GM18511 (cell line): Measurements from ENCODE around the gene PAPPA.

ENCODE experiments used
- ATAC-seq: cut with Tn5 transposase; IDR thresholded peaks from one replicate; pipeline ENCODE4 v1.9.1; 2021; ENCODE audit warnings: mild to moderate bottlenecking, moderate library complexity; ENCODE audit not compliant: unreplicated experiment

The PAPPA gene

DNA sequence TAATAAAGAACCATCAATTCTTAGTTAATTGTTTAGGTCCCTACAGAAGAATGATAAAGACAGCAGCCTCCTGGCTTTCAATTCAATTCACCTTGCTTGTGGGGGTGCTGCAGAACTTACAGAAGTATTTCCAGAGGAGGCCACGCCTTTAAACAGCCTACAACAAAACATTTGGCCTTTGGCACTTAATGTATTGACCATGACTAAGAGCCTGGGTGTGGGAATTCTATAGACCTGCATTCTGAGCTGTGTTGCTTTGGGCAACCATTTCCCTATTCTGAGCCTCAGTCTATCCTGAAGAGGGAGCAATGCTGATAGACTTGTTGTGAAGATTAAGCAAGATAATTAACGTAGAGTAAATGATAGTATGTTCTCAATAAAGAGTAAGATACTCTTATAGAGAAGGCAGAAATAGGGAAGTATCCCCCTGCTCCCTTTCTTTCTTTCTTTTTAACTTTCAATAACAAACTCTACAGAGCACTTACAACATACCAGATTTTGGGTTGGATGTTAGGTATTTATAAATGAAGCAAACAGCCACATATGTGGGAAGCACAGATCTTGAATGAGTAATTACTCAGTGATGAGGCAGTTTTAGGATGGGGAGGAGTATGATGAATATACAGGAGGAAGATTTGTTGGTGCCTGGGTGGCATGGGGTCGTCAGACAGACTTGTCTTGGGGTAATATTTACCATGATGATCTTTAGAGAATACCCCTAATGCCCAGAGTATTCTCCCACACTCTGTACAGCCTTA lies 28.4 kb downstream of the PAPPA start:
- no peak for ATAC-seq

DNA sequence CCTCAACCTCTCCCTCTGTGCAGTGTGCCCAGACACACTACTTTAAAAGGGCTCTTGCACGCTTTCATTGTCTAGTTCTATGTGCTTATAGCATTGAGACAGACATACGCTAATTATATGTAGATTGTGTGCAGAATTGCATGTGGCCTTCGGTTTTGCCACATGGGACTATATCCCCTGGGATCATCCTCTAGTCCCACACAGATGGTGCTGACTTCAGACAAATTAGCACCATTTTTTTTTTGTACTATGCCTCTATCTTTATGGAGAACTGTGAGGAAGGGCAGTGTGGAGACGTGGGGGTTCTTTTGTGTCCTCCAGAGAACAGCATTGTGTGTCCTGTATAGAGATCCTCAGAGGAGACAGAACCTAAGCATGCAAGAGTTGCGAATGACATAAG lies 29.3 kb downstream of the PAPPA start:
- ATAC-seq, result no peak

DNA sequence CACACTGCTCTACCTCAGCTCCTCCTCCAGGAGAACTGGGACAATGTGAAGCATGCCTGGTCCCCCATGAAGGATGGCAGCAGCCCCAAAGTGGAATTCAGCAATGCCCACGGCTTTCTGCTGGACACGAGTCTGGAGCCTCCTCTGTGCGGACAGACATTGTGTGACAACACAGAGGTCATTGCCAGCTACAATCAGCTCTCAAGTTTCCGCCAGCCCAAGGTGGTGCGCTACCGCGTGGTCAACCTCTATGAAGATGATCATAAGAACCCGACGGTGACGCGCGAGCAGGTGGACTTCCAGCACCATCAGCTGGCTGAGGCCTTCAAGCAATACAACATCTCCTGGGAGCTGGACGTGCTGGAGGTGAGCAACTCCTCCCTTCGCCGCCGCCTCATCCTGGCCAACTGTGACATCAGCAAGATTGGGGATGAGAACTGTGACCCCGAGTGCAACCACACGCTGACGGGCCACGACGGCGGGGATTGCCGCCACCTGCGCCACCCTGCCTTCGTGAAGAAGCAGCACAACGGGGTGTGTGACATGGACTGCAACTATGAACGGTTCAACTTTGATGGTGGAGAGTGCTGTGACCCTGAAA lies 34.1 kb downstream of the PAPPA start:
- ATAC-seq, result no peak

DNA sequence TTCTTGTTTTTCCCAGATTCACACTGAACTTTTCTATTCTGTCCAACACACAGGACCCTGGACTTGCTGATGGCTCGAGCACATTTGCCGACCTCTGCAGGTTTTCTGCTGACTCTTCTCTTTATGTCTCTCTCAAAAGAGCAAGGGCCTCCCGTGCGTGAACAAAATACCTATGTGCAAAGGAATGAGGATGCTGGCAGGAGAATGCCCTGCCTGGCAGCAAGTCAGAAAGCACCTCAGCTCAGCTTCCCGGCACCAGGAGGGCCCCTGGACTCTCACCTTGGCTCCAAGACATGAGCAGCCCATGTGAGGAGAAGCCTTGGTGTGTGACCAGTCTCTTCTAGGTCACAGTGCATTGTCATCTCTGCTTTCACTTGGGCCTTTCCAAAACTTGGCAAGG lies 36.1 kb downstream of the PAPPA start:
- no peak for ATAC-seq

GRCh38 chr9:116190637-116191396 lies 37.2 kb downstream of the PAPPA start:
- ATAC-seq, result no peak

DNA sequence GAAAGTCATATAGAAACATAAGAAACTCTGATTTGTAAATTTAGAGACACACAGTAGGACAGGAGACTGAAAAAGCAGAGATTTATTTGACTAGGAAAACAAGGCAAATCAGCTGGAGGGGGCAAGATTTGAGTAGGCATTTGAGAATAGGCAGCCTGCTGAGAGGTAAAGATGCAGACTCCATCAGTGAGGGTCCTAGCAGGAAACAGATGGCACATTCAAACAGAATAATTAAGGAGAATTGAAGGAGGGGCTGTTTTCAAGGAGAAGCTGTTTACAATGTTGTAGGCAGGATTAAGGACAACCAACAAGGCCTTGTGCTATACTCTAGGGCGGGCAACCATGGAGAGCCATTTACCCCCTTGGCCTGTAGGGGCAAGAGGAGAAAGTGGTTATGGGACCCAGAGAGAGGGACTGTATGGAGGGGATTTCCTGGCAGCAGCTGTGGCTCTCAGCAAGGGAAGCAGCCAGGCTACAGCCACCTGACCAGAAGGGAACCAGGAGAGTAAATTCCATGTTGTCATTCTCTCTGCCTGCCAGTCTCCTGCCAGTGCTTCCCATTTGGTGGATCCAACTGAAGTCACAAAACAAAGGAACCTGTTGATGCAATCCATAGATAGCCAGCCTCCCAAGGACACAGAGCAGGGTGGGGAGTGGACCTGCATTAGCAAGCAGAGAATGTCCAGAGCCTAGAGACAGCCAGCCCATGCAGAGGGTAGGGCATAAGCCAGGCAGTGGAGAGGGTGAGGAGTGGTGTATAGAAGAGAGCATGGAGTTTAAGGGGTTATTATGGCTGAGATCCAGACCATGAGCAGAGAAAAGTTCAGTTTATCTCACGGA lies 38.2 kb downstream of the PAPPA start:
- ATAC-seq, result no peak

DNA sequence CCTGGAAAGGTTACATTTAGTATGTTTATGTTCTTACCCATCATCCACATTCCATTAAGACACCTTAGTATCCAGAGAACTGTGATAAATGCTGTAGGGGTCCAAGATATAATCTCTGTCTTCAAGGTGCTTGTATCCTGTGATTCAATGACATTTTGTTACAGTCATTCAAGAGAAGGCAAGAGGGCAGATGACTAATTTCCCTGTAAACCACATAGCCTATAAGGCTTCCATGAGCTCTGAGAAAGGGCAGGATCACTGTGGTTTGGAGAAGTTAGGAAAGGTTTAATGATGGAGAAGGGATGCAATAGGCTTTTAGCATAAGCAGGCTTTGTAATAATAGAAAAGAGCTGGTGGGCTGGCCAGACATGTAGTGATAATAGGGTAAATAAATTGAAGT lies 40.0 kb downstream of the PAPPA start:
- ATAC-seq, result no peak

DNA sequence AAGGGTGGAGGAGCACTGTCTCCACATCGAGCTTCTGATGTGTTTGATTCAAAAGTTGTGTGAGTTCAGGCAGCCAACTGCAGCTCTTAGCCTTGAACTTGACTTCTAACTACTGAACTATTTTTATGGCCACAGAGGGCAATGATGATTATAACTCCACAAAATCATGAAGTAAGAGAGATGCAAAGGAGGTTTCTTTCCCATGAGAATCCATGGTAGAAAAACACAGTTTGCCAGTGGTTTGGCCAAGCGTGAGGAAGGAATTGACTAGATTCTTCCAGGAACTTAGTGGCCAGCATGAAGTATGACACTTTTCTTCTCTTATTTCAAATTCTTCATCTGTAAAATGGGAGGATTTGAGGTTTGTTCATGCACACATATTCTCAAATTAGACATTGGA lies 43.2 kb downstream of the PAPPA start:
- no peak for ATAC-seq

DNA sequence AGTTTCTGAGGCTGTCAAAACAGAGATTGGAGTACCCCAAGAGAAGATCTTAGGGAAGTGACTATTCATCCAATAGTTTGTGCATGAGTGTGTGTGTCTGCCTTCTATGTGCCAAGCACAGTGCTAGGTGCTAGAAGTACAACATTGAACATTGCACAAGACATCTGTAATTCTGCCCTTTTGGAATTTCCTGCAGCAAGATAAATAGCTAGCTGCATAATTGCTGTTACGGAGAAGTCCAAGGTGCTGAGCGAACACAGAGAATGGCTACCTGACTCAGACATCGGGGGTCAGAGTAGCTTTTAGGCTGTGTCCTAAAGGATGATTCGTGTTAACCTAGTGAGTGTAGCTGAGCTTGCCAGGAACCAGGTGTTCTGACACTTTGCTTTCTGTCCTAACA lies 44.8 kb downstream of the PAPPA start:
- ATAC-seq, result no peak

DNA sequence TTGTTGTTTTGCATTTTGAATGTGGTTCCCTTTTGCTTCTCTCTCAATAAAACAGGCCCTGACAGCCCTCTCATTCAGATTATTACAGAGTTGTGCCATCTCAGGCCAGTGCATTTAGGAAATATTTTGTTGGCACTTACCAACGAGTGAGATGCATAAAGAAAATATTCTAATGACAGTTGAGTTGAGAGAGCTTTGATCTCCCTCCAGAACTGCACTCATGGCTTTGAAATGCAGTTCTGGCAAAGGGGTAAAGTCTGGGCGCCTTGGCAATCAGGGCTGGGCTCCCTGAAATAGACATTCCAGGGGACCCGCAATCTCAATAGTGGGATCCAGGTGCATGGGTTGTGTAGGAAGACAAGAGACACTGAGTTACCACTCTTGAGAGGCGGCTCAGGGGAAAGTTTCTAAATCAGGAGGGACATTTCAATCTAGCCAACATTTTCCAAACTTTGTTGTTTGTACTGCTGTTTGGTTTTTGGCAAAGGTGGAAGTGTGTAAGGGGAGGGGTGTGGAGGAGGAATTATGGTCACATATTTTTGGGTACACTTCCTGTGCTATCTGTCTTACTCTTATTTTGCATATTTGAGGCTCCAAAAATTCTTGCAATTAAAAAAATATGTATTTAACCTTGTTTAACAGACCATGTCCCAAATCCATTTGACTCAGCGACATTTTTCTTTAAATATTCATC lies 48.8 kb downstream of the PAPPA start:
- ATAC-seq, result no peak

- ATAC-seq, result no peak
Observed at GRCh38 chr9:116204252-116204882, 50.8 kb downstream of the PAPPA start.

- ATAC-seq, result no peak
Observed at GRCh38 chr9:116207371-116208111, 54.0 kb downstream of the PAPPA start.

DNA sequence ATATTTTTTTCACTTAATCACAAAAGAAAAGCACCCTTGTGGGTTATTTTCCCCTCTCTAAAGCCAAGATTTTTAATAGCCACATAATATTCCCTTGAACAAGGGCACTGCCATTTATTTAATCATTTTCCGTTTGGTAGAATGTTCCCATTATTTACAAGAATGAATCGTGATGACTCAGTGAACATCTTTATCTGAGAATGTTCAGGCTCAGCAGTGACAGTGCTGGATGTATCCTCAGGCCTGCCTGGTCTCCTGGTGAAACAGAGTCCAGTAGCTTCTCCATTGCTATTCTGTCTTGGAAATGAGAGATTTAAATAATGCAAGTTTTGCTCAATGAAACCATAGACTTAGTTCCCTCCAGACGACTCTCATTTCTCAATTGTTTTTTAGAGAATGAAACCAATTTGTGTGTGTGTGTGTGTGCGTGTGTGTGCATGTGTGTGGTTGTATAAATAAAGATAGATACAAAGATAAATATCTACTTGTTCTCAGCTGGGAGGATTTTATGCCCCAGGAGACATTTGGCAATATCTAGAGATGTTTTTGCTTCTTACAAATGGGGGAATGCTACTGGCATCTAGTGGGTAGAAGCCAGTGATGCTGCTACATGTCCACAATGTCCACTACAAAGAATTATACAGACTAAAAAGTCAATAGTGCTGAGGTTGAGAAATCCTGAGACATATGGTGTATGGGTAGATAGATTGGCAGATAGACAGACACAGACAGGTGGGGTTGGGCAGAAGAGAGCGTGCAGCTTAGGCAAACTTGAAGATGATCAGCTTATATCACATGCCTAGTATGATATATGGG lies 55.0 kb downstream of the PAPPA start:
- ATAC-seq, result no peak

GRCh38 chr9:116209414-116210116 lies 56.0 kb downstream of the PAPPA start:
- ATAC-seq, result no peak

DNA sequence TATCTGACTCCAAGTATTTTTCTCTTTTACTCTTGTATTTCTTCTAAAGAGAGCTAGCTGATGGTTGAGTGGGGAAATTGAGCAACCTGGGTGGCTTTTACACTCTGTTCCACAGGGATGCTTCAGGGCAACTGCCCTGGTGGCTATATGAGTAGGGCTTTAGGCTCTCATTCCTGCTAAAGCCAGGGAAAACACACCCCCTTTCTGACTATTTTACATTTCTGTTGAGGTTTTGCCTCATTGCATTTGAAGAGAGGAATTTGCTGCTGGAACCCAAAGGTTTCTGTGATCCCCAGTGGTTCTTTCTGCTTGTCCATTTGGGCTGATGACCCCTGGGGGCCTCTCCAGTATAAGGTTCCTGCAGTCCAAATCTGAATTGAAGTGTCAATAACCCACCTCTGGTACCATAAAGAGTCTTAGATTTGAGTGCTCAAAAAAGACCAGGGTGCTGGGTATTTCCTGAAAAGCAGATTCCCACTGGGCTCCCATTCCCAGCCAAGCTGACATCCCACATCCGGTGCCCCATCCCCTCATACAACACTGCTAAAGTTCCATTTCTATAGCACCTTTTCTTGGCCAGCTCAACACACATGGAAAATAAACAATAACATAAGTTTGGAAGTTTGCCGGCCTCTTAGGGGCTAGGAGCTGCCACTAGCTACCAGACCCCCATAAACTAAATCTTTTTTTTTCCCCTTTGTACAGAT lies 59.5 kb downstream of the PAPPA start:
- no peak for ATAC-seq

DNA sequence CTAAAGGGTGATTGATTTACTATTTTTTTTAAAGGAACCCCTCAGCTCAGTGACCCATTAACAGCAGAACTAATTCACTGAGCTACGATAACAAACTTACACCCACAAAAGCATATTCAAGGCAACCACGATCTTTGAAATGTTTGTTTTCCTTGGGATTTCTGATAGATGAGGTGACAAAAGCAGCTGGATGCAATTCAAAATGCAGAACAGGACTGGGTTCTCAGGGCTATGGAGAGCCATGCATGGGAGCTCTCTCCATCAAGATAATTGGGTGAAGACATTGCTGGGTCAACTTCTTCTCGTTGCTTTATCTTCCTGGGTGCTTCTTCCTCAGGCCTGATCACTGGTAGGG lies 60.1 kb downstream of the PAPPA start:
- no peak for ATAC-seq

DNA sequence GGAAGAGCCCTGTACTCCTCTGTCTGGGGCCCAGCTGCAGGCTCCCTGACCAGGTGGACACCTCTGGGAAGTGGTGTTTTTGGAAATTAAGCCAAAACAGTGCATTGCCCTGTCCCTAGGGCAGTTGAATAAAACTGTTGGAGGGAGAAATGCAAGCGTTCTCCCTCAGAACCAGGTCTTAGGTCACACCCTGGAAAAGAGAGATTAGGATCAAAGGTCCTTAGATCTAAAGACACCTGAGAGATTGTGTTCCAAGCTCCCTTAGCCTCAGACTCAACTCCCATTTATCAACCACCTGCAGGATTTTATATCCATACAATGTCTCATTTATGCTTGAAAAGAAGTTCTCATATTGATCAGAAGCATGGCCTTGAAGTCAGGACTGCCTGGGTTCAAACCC lies 64.8 kb downstream of the PAPPA start:
- ATAC-seq, result no peak
